Kidney (tissue), 14 donors: ENCODE results near the gene PRPS1. TPM values are rescaled to one million over a fixed set of nuclear protein-coding genes. Genes with fewer than 3 reads are reported as not detected.
"Not testable (repeated sequence)": the region's sequence is repeated elsewhere in the genome, so short reads cannot be mapped to it uniquely, and the experiment has no call there.

Experiments used
- DNase-seq, 5 donors: peaks; one replicate each; pipeline ENCODE4 v3.0.0-alpha.2; 2013 to 2020
- FAIRE-seq: peaks from 2 replicates; lab custom pipeline; 2012; peaks lifted over from hg19 to GRCh38; lab: Jason Lieb, UNC
- H3K27ac ChIP-seq, 2 donors: one replicate each; pipeline ENCODE4 v1.7.0; 2013; ENCODE audit warnings: low read depth in 2 of 2, low read length in 2 of 2, inconsistent platforms in 1 of 2
- H3K27me3 ChIP-seq: one replicate; pipeline ENCODE4 v1.7.1; 2013; ENCODE audit warnings: low read length, inconsistent platforms; ENCODE audit not compliant: control insufficient read depth, insufficient read depth
- H3K36me3 ChIP-seq, 3 donors: one replicate each; pipeline versions ENCODE4 v1.7.0 to v1.7.1; 2013; ENCODE audit warnings: low read length in 3 of 3, control low read depth in 1 of 3, inconsistent platforms in 1 of 3; ENCODE audit not compliant: insufficient read depth in 3 of 3, control insufficient read depth in 2 of 3
- H3K4me1 ChIP-seq, 3 donors: one replicate each; pipeline versions ENCODE4 v1.7.0 to v1.7.1; 2013; ENCODE audit warnings: low read length in 3 of 3, inconsistent platforms in 1 of 3, low read depth in 1 of 3; ENCODE audit not compliant: control insufficient read depth in 2 of 3, insufficient read depth in 2 of 3
- H3K4me3 ChIP-seq, 3 donors: one replicate each; pipeline versions ENCODE4 v1.7.0 to v1.8.1; 2013; ENCODE audit warnings: low read length in 3 of 3, control low read depth in 1 of 3, inconsistent platforms in 1 of 3
- H3K9ac ChIP-seq, 3 donors: one replicate each; pipeline versions ENCODE4 v1.7.0 to v1.7.1; 2013; ENCODE audit warnings: low read length in 3 of 3, control low read depth in 1 of 3, inconsistent platforms in 1 of 3
- H3K9me3 ChIP-seq, 3 donors: one replicate each; pipeline versions ENCODE4 v1.7.0 to v1.7.1; 2013; ENCODE audit warnings: low read length in 3 of 3, control low read depth in 1 of 3, inconsistent platforms in 1 of 3; ENCODE audit not compliant: control insufficient read depth in 2 of 3, insufficient read depth in 1 of 3
- CTCF ChIP-seq: IDR thresholded peaks from 3 replicates; pipeline ENCODE4 v1.5.1; 2012; ENCODE audit warnings: mild to moderate bottlenecking, moderate library complexity, borderline replicate concordance; ENCODE audit not compliant: insufficient read depth; ENCODE audit errors: extremely low read depth
- intact Hi-C: fragments of 100-400 bp; cut with DNase I; formaldehyde crosslinking; loops from one replicate; pipeline ENCODE4 v1.11.1; 2022
- polyA plus RNA-seq: library from polyadenylated mRNA; stranded (reverse); fragments of 350-450 nt; fragmentation: Illumina TruSeq; extraction: RNeasy Lipid Tissue Mini Kit (QIAGEN cat#74804); gene quantifications from one replicate; pipeline ENCODE4 v1.2.3, GENCODE V29; 2014; ENCODE audit warnings: low read depth, low replicate concordance; ENCODE audit not compliant: insufficient read depth
- total RNA-seq: library from RNA; stranded (reverse); fragmentation: NEBNext Ultra II Directional; extraction: Animal tissue kit (Norgen Biotek cat#: 25700); gene quantifications from one replicate; pipeline ENCODE4 v1.2.1, GENCODE V29; 2021
- donor health status: control.
- donor health status: control.
- donor health status: control.
- donor health status: control.
- donor health status: control.
- donor health status: DM: yes; HTN: yes; CAD: no.
- donor health status: Normal renal cell carcinoma (clear cell type).

Gene PRPS1
- total and polyA plus RNA-seq, 2 donors from 2014 or later: 29.3 to 32.8 TPM

- FAIRE-seq: no peak
- H3K36me3 ChIP-seq: no peaks in the 10 kb centered on the region
- H3K27ac ChIP-seq: no peak overlapping the region
- no peak overlapping the region for H3K9ac ChIP-seq
- intact Hi-C loops: loop anchor here (10.0 kb wide), 1 partner anchor 107 kb away; the partner anchor contains the start of genes NCBP2L and TSC22D3
- H3K9me3 ChIP-seq: no peaks in the 10 kb centered on the region
- H3K27me3 ChIP-seq: no peaks in the 10 kb centered on the region
- H3K4me1 ChIP-seq: no peaks in the 10 kb centered on the region
- no peak for TF ChIP-seq CTCF
- no peak for DNase-seq
- H3K4me3 ChIP-seq: no peak overlapping the region
These were observed 39.1 kb downstream of the PRPS1 start for GRCh38 chrX:107667426-107667825.

- H3K9me3 ChIP-seq, H3K4me1 ChIP-seq, H3K36me3 ChIP-seq, H3K27ac ChIP-seq, H3K4me3 ChIP-seq, H3K9ac ChIP-seq, FAIRE-seq, DNase-seq, H3K27me3 ChIP-seq: not testable (repeated sequence)
- intact Hi-C loops: loop anchor here (10.0 kb wide), 1 partner anchor 106 kb away; the partner anchor contains the start of genes NCBP2L and TSC22D3
These were observed 40.4 kb downstream of the PRPS1 start for GRCh38 chrX:107668710-107669109.

DNA sequence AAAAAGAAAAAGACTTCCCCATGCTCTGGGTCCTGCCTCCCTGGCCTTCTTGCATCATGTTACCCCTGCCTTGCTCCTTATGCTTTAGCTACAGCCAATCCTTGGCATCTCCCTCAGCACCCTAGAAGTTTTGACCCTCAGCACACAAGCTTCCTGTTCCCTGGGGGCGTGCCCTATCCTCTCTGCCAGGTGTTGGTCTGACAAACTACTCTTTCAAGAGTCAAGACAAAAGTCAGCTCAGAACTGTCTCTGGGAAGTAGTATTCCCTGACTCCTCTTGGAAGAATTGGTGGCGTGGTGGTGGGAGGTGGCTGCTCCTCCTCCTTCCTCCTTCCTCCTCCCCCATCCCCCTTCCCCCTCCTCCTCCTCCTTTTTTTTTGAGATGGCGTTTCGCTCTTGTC is 41.0 kb downstream of the PRPS1 start:
- Histone ChIP-seq H3K4me3 (no peak overlapping the region), H3K9me3 (no peaks in the 10 kb centered on the region), H3K27me3 (no peaks in the 10 kb centered on the region), H3K4me1 (peaks cover 0 to 9% (median 7%) of the 10 kb centered on the region in 3 donors), H3K36me3 (no peaks in the 10 kb centered on the region), H3K27ac (no peak overlapping the region), H3K9ac (no peak overlapping the region)
- TF ChIP-seq CTCF: no peak
- intact Hi-C loops: loop anchor here (10.0 kb wide), 1 partner anchor 106 kb away; the partner anchor contains the start of genes NCBP2L and TSC22D3
- no peak for FAIRE-seq
- DNase-seq: no peak

DNA sequence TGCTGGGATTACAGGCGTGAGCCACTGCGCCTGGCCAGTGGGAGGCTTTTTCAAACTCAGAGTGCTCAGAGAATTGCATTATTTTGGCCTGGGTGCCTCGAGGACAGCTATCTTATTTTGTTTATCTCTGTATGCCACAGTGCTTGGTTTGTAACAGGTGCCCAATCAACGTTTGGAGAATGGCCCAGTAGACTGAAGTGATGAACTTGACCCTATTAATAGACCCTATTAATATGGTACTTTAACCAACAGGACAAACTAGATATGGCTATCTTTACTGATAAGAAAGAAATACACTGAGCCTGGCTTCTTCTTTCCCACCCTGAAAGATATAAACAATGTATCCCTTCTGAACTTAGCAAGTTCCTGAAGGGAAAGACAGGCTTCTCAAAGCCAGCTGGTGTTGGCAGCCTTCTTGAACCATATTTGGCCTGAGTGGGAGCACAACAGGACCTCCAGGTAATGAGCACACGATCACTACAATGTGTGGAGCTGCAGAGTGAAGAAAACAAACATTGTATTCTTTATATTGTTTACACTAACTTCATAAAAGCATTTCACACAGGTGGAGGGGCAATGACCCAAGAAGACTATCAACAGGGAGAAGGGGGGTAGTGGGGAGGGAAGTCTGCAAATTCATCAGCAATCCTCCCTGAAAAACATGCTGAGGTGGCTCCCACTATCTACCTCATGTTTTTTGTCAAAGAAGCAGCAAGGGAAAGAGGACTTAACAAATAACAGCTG is 41.7 kb downstream of the PRPS1 start:
- intact Hi-C loops: loop anchor here (10.0 kb wide), 1 partner anchor 105 kb away; the partner anchor contains the start of genes NCBP2L and TSC22D3
- Histone ChIP-seq H3K4me1 (peaks cover 0 to 15% (median 11%) of the 10 kb centered on the region in 3 donors), H3K27ac (no peak overlapping the region), H3K9me3 (no peaks in the 10 kb centered on the region), H3K4me3 (no peak overlapping the region), H3K9ac (no peak overlapping the region), H3K27me3 (no peaks in the 10 kb centered on the region), H3K36me3 (no peaks in the 10 kb centered on the region)
- TF ChIP-seq CTCF: no peak
- no peak for FAIRE-seq
- DNase-seq: no peak

GRCh38 chrX:107671256-107671655 is 42.9 kb downstream of the PRPS1 start:
- H3K27ac ChIP-seq, DNase-seq, H3K36me3 ChIP-seq, intact Hi-C loops, H3K9ac ChIP-seq, H3K9me3 ChIP-seq, FAIRE-seq, H3K27me3 ChIP-seq, H3K4me3 ChIP-seq: not testable (repeated sequence)
- H3K4me1 ChIP-seq: peaks cover 5 to 16% (median 13%) of the 10 kb centered on the region in 3 donors
